HG02973 (cell line): ENCODE results near the gene STARD5.
A peak's percentile ranks its signal among the peaks of the same experiment; 100 is the strongest.

Experiments
- ATAC-seq: cut with Tn5 transposase; IDR thresholded peaks from one replicate; pipeline ENCODE4 v1.9.1; 2021; ENCODE audit warnings: moderate library complexity; ENCODE audit not compliant: unreplicated experiment

STARD5 gene

GRCh38 chr15:81312790-81313543 lies 11.0 kb downstream of the STARD5 start:
- ATAC-seq: no peak

- ATAC-seq: peak; percentile 56
Measured at GRCh38 chr15:81311752-81312464, 12.0 kb downstream of the STARD5 start.

- ATAC-seq: no peak
Measured at GRCh38 chr15:81310480-81310879, 13.5 kb downstream of the STARD5 start.

GRCh38 chr15:81309647-81310450 lies 14.1 kb downstream of the STARD5 start:
- no peak for ATAC-seq

- ATAC-seq: no peak
Measured at GRCh38 chr15:81308260-81308659, 15.7 kb downstream of the STARD5 start.

- ATAC-seq: no peak
Measured at GRCh38 chr15:81304226-81304625, 19.7 kb downstream of the STARD5 start.

- ATAC-seq: no peak
Measured at GRCh38 chr15:81303244-81304225, 20.4 kb downstream of the STARD5 start.

GRCh38 chr15:81302701-81303109 lies 21.2 kb downstream of the STARD5 start:
- ATAC-seq: peak; percentile 16

GRCh38 chr15:81301815-81302399 lies 22.0 kb downstream of the STARD5 start:
- ATAC-seq: peak; percentile 65

GRCh38 chr15:81301385-81301784 lies 22.6 kb downstream of the STARD5 start:
- ATAC-seq: no peak

- ATAC-seq: no peak
Measured at GRCh38 chr15:81299630-81300273, 24.2 kb downstream of the STARD5 start.

GRCh38 chr15:81299156-81299555 lies 24.8 kb downstream of the STARD5 start:
- ATAC-seq: no peak

- ATAC-seq: no peak
Measured at GRCh38 chr15:81298611-81299010, 25.3 kb downstream of the STARD5 start.

GRCh38 chr15:81297603-81298575 lies 26.1 kb downstream of the STARD5 start:
- ATAC-seq: no peak

- ATAC-seq: no peak
Measured at GRCh38 chr15:81297147-81297572, 26.8 kb downstream of the STARD5 start.

GRCh38 chr15:81296673-81297072 lies 27.3 kb downstream of the STARD5 start:
- ATAC-seq: peak; percentile 39

- no peak for ATAC-seq
Measured at GRCh38 chr15:81296186-81296585, 27.8 kb downstream of the STARD5 start.

GRCh38 chr15:81295486-81296121 lies 28.3 kb downstream of the STARD5 start:
- no peak for ATAC-seq
